IPS-11a (cell line): ENCODE results near the gene ZSCAN16.
"Not testable (repeated sequence)": the region's sequence is repeated elsewhere in the genome, so short reads cannot be mapped to it uniquely, and the experiment has no call there.

Source experiments
- H3K4me3 ChIP-seq: one replicate; pipeline ENCODE4 v1.5.1; 2013; ENCODE audit warnings: low read depth, low read length, control low read depth

The ZSCAN16 gene

GRCh38 chr6:28124350-28124970, at the start of gene ZSCAN16:
TSS of gene ZSCAN16 (plus strand) at chr6:28124609. CDS start at chr6:28125444, 835 bp downstream.
- peak within 1 kb of the TSS; percentile 96 for H3K4me3 ChIP-seq

GRCh38 chr6:28078050-28078449, 46.4 kb upstream of the ZSCAN16 start:
- H3K4me3 ChIP-seq = no peak overlapping the region

GRCh38 chr6:28078836-28079235, 45.6 kb upstream of the ZSCAN16 start:
- no peak overlapping the region for H3K4me3 ChIP-seq

- peak within 1 kb of the TSS; percentile 92 for H3K4me3 ChIP-seq
These were observed 44.1 kb upstream of the ZSCAN16 start, which contains the start of gene ZNF165 for GRCh38 chr6:28080381-28080630. TSS of gene ZNF165 (plus strand) at chr6:28080568. CDS start at chr6:28085481, 4,913 bp downstream.

- H3K4me3 ChIP-seq = peak overlapping the region; percentile 92
These were observed 43.6 kb upstream of the ZSCAN16 start for GRCh38 chr6:28080631-28081485.

- peak overlapping the region; percentile 92 for H3K4me3 ChIP-seq
These were observed 43.0 kb upstream of the ZSCAN16 start for GRCh38 chr6:28081486-28081751.

- H3K4me3 ChIP-seq = no peak overlapping the region
These were observed 41.5 kb upstream of the ZSCAN16 start for GRCh38 chr6:28082939-28083338.

GRCh38 chr6:28089054-28089453, 35.4 kb upstream of the ZSCAN16 start:
- H3K4me3 ChIP-seq = no peak overlapping the region

- H3K4me3 ChIP-seq = no peak overlapping the region
These were observed 33.4 kb upstream of the ZSCAN16 start for GRCh38 chr6:28090917-28091586.

GRCh38 chr6:28102222-28102621, 22.2 kb upstream of the ZSCAN16 start:
- H3K4me3 ChIP-seq = not testable (repeated sequence)

GRCh38 chr6:28102699-28103098, 21.7 kb upstream of the ZSCAN16 start:
- H3K4me3 ChIP-seq = not testable (repeated sequence)

- peak overlapping the region; percentile 74 for H3K4me3 ChIP-seq
These were observed 19.8 kb upstream of the ZSCAN16 start for GRCh38 chr6:28104392-28105244.

GRCh38 chr6:28105245-28105639, 19.2 kb upstream of the ZSCAN16 start:
- peak overlapping the region; percentile 74 for H3K4me3 ChIP-seq

GRCh38 chr6:28107506-28107905, 16.9 kb upstream of the ZSCAN16 start:
- no peak overlapping the region for H3K4me3 ChIP-seq

- H3K4me3 ChIP-seq = no peak overlapping the region
These were observed 12.4 kb upstream of the ZSCAN16 start for GRCh38 chr6:28111964-28112363.

GRCh38 chr6:28115799-28116198, 8.6 kb upstream of the ZSCAN16 start:
- no peak overlapping the region for H3K4me3 ChIP-seq

GRCh38 chr6:28117386-28118050, 6.9 kb upstream of the ZSCAN16 start:
- H3K4me3 ChIP-seq = no peak overlapping the region

GRCh38 chr6:28118217-28118616, 6.2 kb upstream of the ZSCAN16 start:
- H3K4me3 ChIP-seq = no peak overlapping the region

- no peak overlapping the region for H3K4me3 ChIP-seq
These were observed 2.5 kb upstream of the ZSCAN16 start for GRCh38 chr6:28121876-28122275.

GRCh38 chr6:28122283-28122682, 2.1 kb upstream of the ZSCAN16 start:
- H3K4me3 ChIP-seq = not testable (repeated sequence)

- H3K4me3 ChIP-seq = peak overlapping the region; percentile 96
These were observed 553 bp downstream of the ZSCAN16 start for GRCh38 chr6:28124971-28125353.
